SK-N-SH (cell line): ENCODE results near the gene MAGI3.

ENCODE experiments used
- CHD2 ChIP-seq: fragments of 150-350 bp; IDR thresholded peaks from 2 replicates; pipeline ENCODE4 v1.6.1; 2018; ENCODE audit warnings: low read length; ENCODE audit not compliant: partially characterized antibody
- EP300 ChIP-seq, 2 experiments: IDR thresholded peaks; 2 replicates each; pipeline versions ENCODE4 v1.4.0 to v1.6.1; 2012; ENCODE audit warnings: borderline replicate concordance in 1 of 2, low read depth in 1 of 2, low read length in 1 of 2
- EZH2phosphoT487 ChIP-seq: fragments of 200-600 bp; sonication (generic); IDR thresholded peaks from 2 replicates; pipeline ENCODE4 v1.6.1; 2017; ENCODE audit warnings: low read depth, mixed run types, mild to moderate bottlenecking, antibody characterized with exemption, moderate library complexity, borderline replicate concordance
- FOSL2 ChIP-seq: IDR thresholded peaks from 2 replicates; pipeline ENCODE4 v1.4.0; 2012; ENCODE audit warnings: low read depth, mild to moderate bottlenecking, moderate library complexity, borderline replicate concordance
- GABPA ChIP-seq: IDR thresholded peaks from 2 replicates; pipeline ENCODE4 v1.4.0; 2012; ENCODE audit warnings: low read depth, mild to moderate bottlenecking
- JUND ChIP-seq: IDR thresholded peaks from 2 replicates; pipeline ENCODE4 v1.4.0; 2012
- REST ChIP-seq: IDR thresholded peaks from 2 replicates; pipeline ENCODE4 v1.6.1; 2012; ENCODE audit warnings: mild to moderate bottlenecking, low read depth, low read length, moderate library complexity
- SIN3A ChIP-seq: IDR thresholded peaks from 2 replicates; pipeline ENCODE4 v1.6.1; 2012; ENCODE audit warnings: low read depth, mild to moderate bottlenecking, low read length, moderate library complexity, borderline replicate concordance
- SMC3 ChIP-seq: IDR thresholded peaks from 2 replicates; pipeline ENCODE4 v1.6.1; 2012; ENCODE audit warnings: low read depth, low read length, improper control_type of control experiment
- TAF1 ChIP-seq: IDR thresholded peaks from 2 replicates; pipeline ENCODE4 v1.6.1; 2012; ENCODE audit warnings: low read depth, mild to moderate bottlenecking, low read length, moderate library complexity, borderline replicate concordance
- YY1 ChIP-seq: IDR thresholded peaks from 2 replicates; pipeline ENCODE4 v1.4.0; 2012; ENCODE audit warnings: low read depth, mild to moderate bottlenecking
- TF ChIP-seq, protein P1 (sequence below): IDR thresholded peaks from 2 replicates; pipeline ENCODE4 v1.4.0; 2012; ENCODE audit warnings: low read depth
- TF ChIP-seq, protein P2 (sequence below): fragments of 200-600 bp; sonication (generic); IDR thresholded peaks from 2 replicates; pipeline ENCODE4 v1.6.1; 2017; ENCODE audit warnings: antibody characterized with exemption, mild to moderate bottlenecking, moderate library complexity

GRCh38 chr1:113422315-113423068 lies 32.2 kb downstream of the MAGI3 start:
- no peak for TF ChIP-seq JUND
- TF ChIP-seq, protein P1, sequence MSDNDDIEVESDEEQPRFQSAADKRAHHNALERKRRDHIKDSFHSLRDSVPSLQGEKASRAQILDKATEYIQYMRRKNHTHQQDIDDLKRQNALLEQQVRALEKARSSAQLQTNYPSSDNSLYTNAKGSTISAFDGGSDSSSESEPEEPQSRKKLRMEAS: no peak
- TF ChIP-seq, protein P2, sequence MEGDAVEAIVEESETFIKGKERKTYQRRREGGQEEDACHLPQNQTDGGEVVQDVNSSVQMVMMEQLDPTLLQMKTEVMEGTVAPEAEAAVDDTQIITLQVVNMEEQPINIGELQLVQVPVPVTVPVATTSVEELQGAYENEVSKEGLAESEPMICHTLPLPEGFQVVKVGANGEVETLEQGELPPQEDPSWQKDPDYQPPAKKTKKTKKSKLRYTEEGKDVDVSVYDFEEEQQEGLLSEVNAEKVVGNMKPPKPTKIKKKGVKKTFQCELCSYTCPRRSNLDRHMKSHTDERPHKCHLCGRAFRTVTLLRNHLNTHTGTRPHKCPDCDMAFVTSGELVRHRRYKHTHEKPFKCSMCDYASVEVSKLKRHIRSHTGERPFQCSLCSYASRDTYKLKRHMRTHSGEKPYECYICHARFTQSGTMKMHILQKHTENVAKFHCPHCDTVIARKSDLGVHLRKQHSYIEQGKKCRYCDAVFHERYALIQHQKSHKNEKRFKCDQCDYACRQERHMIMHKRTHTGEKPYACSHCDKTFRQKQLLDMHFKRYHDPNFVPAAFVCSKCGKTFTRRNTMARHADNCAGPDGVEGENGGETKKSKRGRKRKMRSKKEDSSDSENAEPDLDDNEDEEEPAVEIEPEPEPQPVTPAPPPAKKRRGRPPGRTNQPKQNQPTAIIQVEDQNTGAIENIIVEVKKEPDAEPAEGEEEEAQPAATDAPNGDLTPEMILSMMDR: no peak
- no peak for TF ChIP-seq SMC3
- TF ChIP-seq EP300 (IDR thresholded peaks at IDR 0.05; ENCODE audit: borderline replicate concordance in 1 of 2, low read depth in 1 of 2, low read length in 1 of 2): no peak
- TF ChIP-seq CHD2: no peak
- no peak for TF ChIP-seq REST
- TF ChIP-seq TAF1: no peak
- no peak for TF ChIP-seq YY1
- no peak for TF ChIP-seq FOSL2
- TF ChIP-seq GABPA: no peak
- TF ChIP-seq SIN3A: no peak
- no peak for TF ChIP-seq EZH2phosphoT487
